HepG2 (cell line): ENCODE measurements around the gene FBH1.

Source experiments
- HDAC2 ChIP-seq: sonication (generic); formaldehyde crosslinking; IDR thresholded peaks from 2 replicates; pipeline ENCODE4 v1.4.0; 2020; ENCODE audit warnings: missing genetic modification reagents
- JUND ChIP-seq: sonication (generic); formaldehyde crosslinking; IDR thresholded peaks from 2 replicates; pipeline ENCODE4 v1.8.0; 2022; ENCODE audit warnings: mild to moderate bottlenecking, missing genetic modification reagents
- SRSF9 ChIP-seq: fragments of 200-400 bp; formaldehyde crosslinking; IDR thresholded peaks from 2 replicates; pipeline ENCODE4 v1.6.1; 2018; ENCODE audit warnings: borderline replicate concordance, mild to moderate bottlenecking, low read depth, low read length; ENCODE audit not compliant: insufficient read depth, poor library complexity, severe bottlenecking
- TOPORS ChIP-seq: sonication (generic); formaldehyde crosslinking; IDR thresholded peaks from 2 replicates; pipeline ENCODE4 v1.8.0; 2023; ENCODE audit warnings: mild to moderate bottlenecking, missing genetic modification reagents
- ZNF704 ChIP-seq: sonication (generic); formaldehyde crosslinking; IDR thresholded peaks from 2 replicates; pipeline ENCODE4 v1.8.1; 2023; ENCODE audit warnings: mild to moderate bottlenecking, inconsistent platforms, moderate library complexity, missing genetic modification reagents, borderline replicate concordance
- ZNF773 ChIP-seq: sonication (generic); formaldehyde crosslinking; IDR thresholded peaks from 2 replicates; pipeline ENCODE4 v1.4.0; 2020; ENCODE audit warnings: missing genetic modification reagents, borderline replicate concordance
- TF ChIP-seq, protein P1 (sequence below): IDR thresholded peaks from 2 replicates; pipeline ENCODE4 v1.6.1; 2016

- no peak for TF ChIP-seq JUND (CRISPR knock-in tag)
- TF ChIP-seq TOPORS (CRISPR knock-in tag) = no peak
- TF ChIP-seq, protein P1, sequence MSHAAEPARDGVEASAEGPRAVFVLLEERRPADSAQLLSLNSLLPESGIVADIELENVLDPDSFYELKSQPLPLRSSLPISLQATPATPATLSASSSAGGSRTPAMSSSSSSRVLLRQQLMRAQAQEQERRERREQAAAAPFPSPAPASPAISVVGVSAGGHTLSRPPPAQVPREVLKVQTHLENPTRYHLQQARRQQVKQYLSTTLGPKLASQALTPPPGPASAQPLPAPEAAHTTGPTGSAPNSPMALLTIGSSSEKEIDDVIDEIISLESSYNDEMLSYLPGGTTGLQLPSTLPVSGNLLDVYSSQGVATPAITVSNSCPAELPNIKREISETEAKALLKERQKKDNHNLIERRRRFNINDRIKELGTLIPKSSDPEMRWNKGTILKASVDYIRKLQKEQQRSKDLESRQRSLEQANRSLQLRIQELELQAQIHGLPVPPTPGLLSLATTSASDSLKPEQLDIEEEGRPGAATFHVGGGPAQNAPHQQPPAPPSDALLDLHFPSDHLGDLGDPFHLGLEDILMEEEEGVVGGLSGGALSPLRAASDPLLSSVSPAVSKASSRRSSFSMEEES (CRISPR knock-in tag) = no peak
- no peak for TF ChIP-seq ZNF704 (CRISPR knock-in tag)
- TF ChIP-seq SRSF9 = no peak
- TF ChIP-seq HDAC2 (CRISPR knock-in tag) = no peak
- TF ChIP-seq ZNF773 (CRISPR knock-in tag) = no peak
These were observed 47.0 kb downstream of the FBH1 start for GRCh38 chr10:5937016-5937415.
